H1 (cell line): ENCODE measurements around the gene CRY1. TPM values are rescaled to one million over a fixed set of nuclear protein-coding genes. Genes with fewer than 3 reads are reported as not detected.

ENCODE experiments used
- CTCF ChIA-PET: fragments of 300-600 bp; sonication (Branson Sonifier 250); formaldehyde crosslinking; loops from one replicate; lab custom pipeline; 2021; ENCODE audit not compliant: partially characterized antibody; lab: Charles Lee
- POLR2A ChIA-PET: fragments of 300-600 bp; sonication (Branson Sonifier 250); formaldehyde crosslinking; loops from one replicate; lab custom pipeline; 2021; ENCODE audit warnings: inconsistent platforms; ENCODE audit not compliant: partially characterized antibody; lab: Charles Lee
- DNase-seq, 2 experiments: peaks; one replicate each; pipeline versions ENCODE4 v3.0.0 to v3.0.0-alpha.2; 2010 to 2022; ENCODE audit warnings: low spot score in 2 of 2, low read depth in 1 of 2, mixed read lengths in 1 of 2
- FAIRE-seq: peaks from 2 replicates; lab custom pipeline; 2011; peaks lifted over from hg19 to GRCh38; lab: Jason Lieb, UNC
- H2AFZ ChIP-seq: 2 replicates; pipeline ENCODE4 v1.8.1; 2012; ENCODE audit warnings: low read length, inconsistent platforms
- H2AK5ac ChIP-seq: 2 replicates; pipeline ENCODE4 v1.6.1; 2013; ENCODE audit warnings: low read depth, low read length
- H2BK120ac ChIP-seq: replicated peaks from 2 replicates; pipeline ENCODE3; 2013; ENCODE audit warnings: low read depth, low read length, inconsistent platforms
- H2BK12ac ChIP-seq: 2 replicates; pipeline ENCODE4 v1.6.1; 2013; ENCODE audit warnings: low read depth, low read length
- H2BK15ac ChIP-seq: 2 replicates; pipeline ENCODE4 v1.6.1; 2013; ENCODE audit warnings: low read length
- H2BK20ac ChIP-seq: 2 replicates; pipeline ENCODE4 v1.6.1; 2013; ENCODE audit warnings: low read length
- H2BK5ac ChIP-seq: 2 replicates; pipeline ENCODE4 v1.6.1; 2013; ENCODE audit warnings: low read depth, low read length
- H3K14ac ChIP-seq: 2 replicates; pipeline ENCODE4 v1.6.1; 2013; ENCODE audit warnings: inconsistent platforms; ENCODE audit not compliant: insufficient read length
- H3K18ac ChIP-seq: 2 replicates; pipeline ENCODE4 v1.6.1; 2013; ENCODE audit warnings: low read length; ENCODE audit errors: extremely low read depth
- H3K23ac ChIP-seq: 2 replicates; pipeline ENCODE4 v1.6.1; 2013; ENCODE audit warnings: inconsistent platforms; ENCODE audit not compliant: insufficient read length
- H3K23me2 ChIP-seq: 2 replicates; pipeline ENCODE4 v1.6.1; 2013; ENCODE audit warnings: low read depth, low read length
- H3K27ac ChIP-seq: 2 replicates; pipeline ENCODE4 v1.6.1; 2011; ENCODE audit warnings: low read depth, low read length, inconsistent platforms
- H3K27me3 ChIP-seq, 4 experiments: replicated peaks in 1 of 4; 1 replicate in 1 of 4; 2 replicates in 3 of 4; pipeline versions ENCODE4 v1.6.1 to v1.8.1; 2011 to 2013; ENCODE audit warnings: low read length in 3 of 4, mild to moderate bottlenecking in 3 of 4, inconsistent platforms in 2 of 4, mixed read lengths in 2 of 4, moderate library complexity in 1 of 4; ENCODE audit not compliant: control insufficient read depth in 3 of 4, insufficient read depth in 3 of 4; ENCODE audit errors: extremely low read depth in 1 of 4
- H3K36me3 ChIP-seq, 4 experiments: 2 replicates each; pipeline versions ENCODE4 v1.6.1 to v1.8.1; 2011 to 2013; ENCODE audit warnings: mild to moderate bottlenecking in 4 of 4, low read length in 3 of 4, moderate library complexity in 2 of 4, control low read depth in 1 of 4, inconsistent platforms in 1 of 4; ENCODE audit not compliant: insufficient read depth in 4 of 4, control insufficient read depth in 2 of 4
- H3K4ac ChIP-seq: replicated peaks from 2 replicates; pipeline ENCODE3; 2013; ENCODE audit warnings: low read length, low read depth, mixed read lengths, inconsistent platforms; ENCODE audit not compliant: insufficient read length
- H3K4me1 ChIP-seq, 4 experiments: replicated peaks in 1 of 4; 1 replicate in 1 of 4; 2 replicates in 3 of 4; pipeline versions ENCODE4 v1.6.1 to v1.8.1; 2011 to 2013; ENCODE audit warnings: low read length in 3 of 4, inconsistent platforms in 2 of 4, mixed read lengths in 1 of 4; ENCODE audit not compliant: insufficient read depth in 4 of 4, control insufficient read depth in 3 of 4
- H3K4me2 ChIP-seq, 2 experiments: 2 replicates each; pipeline versions ENCODE4 v1.6.1 to v1.8.1; 2011 to 2013; ENCODE audit warnings: low read depth in 2 of 2, low read length in 2 of 2, control low read depth in 1 of 2, inconsistent platforms in 1 of 2, mild to moderate bottlenecking in 1 of 2; ENCODE audit not compliant: insufficient read depth in 1 of 2
- H3K4me3 ChIP-seq, 4 experiments: fragments of 200-600, 300-600 bp in 1 of 4; sonication (generic), shearing (Covaris generic), sonication (Bioruptor Twin) in 1 of 4; 2 replicates each; pipeline versions ENCODE4 v1.5.1 to v1.8.1; 2011 to 2016; ENCODE audit warnings: low read length in 4 of 4, low read depth in 3 of 4, control low read depth in 2 of 4, inconsistent platforms in 2 of 4, mild to moderate bottlenecking in 2 of 4, mixed read lengths in 1 of 4, moderate library complexity in 1 of 4; ENCODE audit not compliant: insufficient read depth in 2 of 4; ENCODE audit errors: extremely low read depth in 1 of 4
- H3K56ac ChIP-seq: replicated peaks from 2 replicates; pipeline ENCODE3; 2013; ENCODE audit warnings: low read depth, mild to moderate bottlenecking, mixed read lengths, low read length, inconsistent platforms; ENCODE audit not compliant: insufficient read length
- H3K79me1 ChIP-seq: 2 replicates; pipeline ENCODE4 v1.6.1; 2013; ENCODE audit warnings: low read depth, low read length, control low read depth
- H3K79me2 ChIP-seq, 2 experiments: 2 replicates each; pipeline versions ENCODE4 v1.6.1 to v1.8.1; 2012 to 2013; ENCODE audit warnings: low read length in 2 of 2, mild to moderate bottlenecking in 2 of 2, inconsistent platforms in 1 of 2; ENCODE audit not compliant: insufficient read depth in 2 of 2, control insufficient read depth in 1 of 2
- H3K9ac ChIP-seq, 4 experiments: replicated peaks in 1 of 4; 1 replicate in 1 of 4; 2 replicates in 3 of 4; pipeline versions ENCODE4 v1.6.1 to v1.8.1; 2011 to 2013; ENCODE audit warnings: low read depth in 3 of 4, low read length in 3 of 4, control low read depth in 2 of 4, mild to moderate bottlenecking in 2 of 4, moderate library complexity in 2 of 4, inconsistent platforms in 1 of 4; ENCODE audit errors: extremely low read depth in 1 of 4
- H3K9me3 ChIP-seq, 2 experiments: 2 replicates each; pipeline versions ENCODE4 v1.6.1 to v1.8.1; 2012 to 2013; ENCODE audit warnings: mild to moderate bottlenecking in 2 of 2, moderate library complexity in 2 of 2, control low read depth in 1 of 2, inconsistent platforms in 1 of 2, low read depth in 1 of 2, low read length in 1 of 2, mixed read lengths in 1 of 2; ENCODE audit not compliant: insufficient read depth in 2 of 2
- H4K20me1 ChIP-seq, 2 experiments: replicated peaks in 1 of 2; 2 replicates each; pipeline versions ENCODE3 to v1.8.1; 2011 to 2013; ENCODE audit warnings: inconsistent platforms in 2 of 2, low read length in 2 of 2, mild to moderate bottlenecking in 1 of 2; ENCODE audit not compliant: insufficient read depth in 2 of 2, control insufficient read depth in 1 of 2
- H4K5ac ChIP-seq: 2 replicates; pipeline ENCODE4 v1.6.1; 2013; ENCODE audit warnings: low read length, low read depth, mixed read lengths, inconsistent platforms; ENCODE audit not compliant: insufficient read length
- H4K8ac ChIP-seq: 2 replicates; pipeline ENCODE4 v1.8.0; 2013; ENCODE audit warnings: mild to moderate bottlenecking, moderate library complexity, low read length, inconsistent platforms; ENCODE audit not compliant: insufficient read depth; ENCODE audit errors: extremely low read depth
- H4K91ac ChIP-seq: replicated peaks from 2 replicates; pipeline ENCODE3; 2013; ENCODE audit warnings: low read length, mixed read lengths, inconsistent platforms; ENCODE audit not compliant: insufficient read length
- CBX5 ChIP-seq: fragments of 300-800, 300-1000 bp; sonication (generic); IDR thresholded peaks from 2 replicates; pipeline ENCODE4 v1.7.1; 2016; ENCODE audit warnings: antibody characterized with exemption, low read length, low read depth
- CBX8 ChIP-seq: fragments of 300-800, 300-1000 bp; sonication (generic); IDR thresholded peaks from 2 replicates; pipeline ENCODE4 v1.7.1; 2016; ENCODE audit warnings: low read depth, low read length, borderline replicate concordance
- HDAC2 ChIP-seq, 2 experiments: fragments of 300-600 bp in 1 of 2; sonication (generic) in 1 of 2; IDR thresholded peaks; 2 replicates each; pipeline ENCODE4 v1.6.1; 2011 to 2012; ENCODE audit warnings: low read depth in 2 of 2, low read length in 2 of 2, mild to moderate bottlenecking in 2 of 2, moderate library complexity in 2 of 2, borderline replicate concordance in 1 of 2, inconsistent platforms in 1 of 2
- KDM4A ChIP-seq: IDR thresholded peaks from one replicate; pipeline ENCODE4 v1.7.1; 2012; ENCODE audit warnings: low read depth, mild to moderate bottlenecking, moderate library complexity, low read length, inconsistent platforms; ENCODE audit not compliant: severe bottlenecking
- MAFK ChIP-seq: IDR thresholded peaks from 2 replicates; pipeline ENCODE4 v1.6.1; 2012; ENCODE audit warnings: low read depth, mild to moderate bottlenecking, improper control_type of control experiment, low read length
- PHF8 ChIP-seq: fragments of 200-600 bp; sonication (generic); conservative IDR thresholded peaks from 2 replicates; pipeline ENCODE4 v1.7.1; 2012; ENCODE audit warnings: low read depth, mild to moderate bottlenecking, inconsistent platforms, low read length, moderate library complexity
- POLR2AphosphoS5 ChIP-seq: IDR thresholded peaks from 2 replicates; pipeline ENCODE4 v1.6.1; 2011; ENCODE audit warnings: low read depth, low read length
- POU5F1 ChIP-seq: IDR thresholded peaks from 2 replicates; pipeline ENCODE4 v1.6.1; 2011; ENCODE audit warnings: low read depth, mild to moderate bottlenecking, low read length, moderate library complexity
- RAD21 ChIP-seq, 2 experiments: IDR thresholded peaks in 1 of 2; conservative IDR thresholded peaks in 1 of 2; 2 replicates each; pipeline ENCODE4 v1.6.1; 2011; ENCODE audit warnings: low read depth in 2 of 2, low read length in 2 of 2, improper control_type of control experiment in 1 of 2, inconsistent platforms in 1 of 2, mild to moderate bottlenecking in 1 of 2, moderate library complexity in 1 of 2
- RBBP5 ChIP-seq: IDR thresholded peaks from 2 replicates; pipeline ENCODE4 v1.7.1; 2012; ENCODE audit warnings: low read depth, mild to moderate bottlenecking, inconsistent platforms, low read length, moderate library complexity, borderline replicate concordance
- RNF2 ChIP-seq: fragments of 200-900, 300-1000 bp; sonication (generic); IDR thresholded peaks from 2 replicates; pipeline ENCODE4 v1.7.1; 2016; ENCODE audit warnings: borderline replicate concordance, low read depth, mild to moderate bottlenecking, antibody characterized with exemption, low read length; ENCODE audit not compliant: poor library complexity, severe bottlenecking; ENCODE audit errors: missing control alignments
- SIN3A ChIP-seq, 2 experiments: IDR thresholded peaks in 1 of 2; conservative IDR thresholded peaks in 1 of 2; 2 replicates each; pipeline ENCODE4 v1.6.1; 2011 to 2012; ENCODE audit warnings: low read length in 2 of 2, improper control_type of control experiment in 1 of 2, low read depth in 1 of 2, mild to moderate bottlenecking in 1 of 2
- SIRT6 ChIP-seq: IDR thresholded peaks from one replicate; pipeline ENCODE4 v1.7.1; 2012; ENCODE audit warnings: low read length, inconsistent platforms
- TAF1 ChIP-seq: IDR thresholded peaks from 2 replicates; pipeline ENCODE4 v1.6.1; 2011; ENCODE audit warnings: mild to moderate bottlenecking, low read depth, low read length
- polyA plus RNA-seq, 7 experiments: library from polyadenylated mRNA; depleted of rRNA in 3 of 7; stranded (reverse) in 5 of 7; unstranded in 2 of 7; fragments of >200 nt in 5 of 7; fragments of 200-250 nt in 2 of 7; gene quantifications; 1 replicate in 5 of 7; 2 replicates in 1 of 7; 4 replicates in 1 of 7; pipeline versions ENCODE4 v1.2.1 to v1.2.3, GENCODE V29; 2011 to 2013; ENCODE audit warnings: missing spikeins in 2 of 7, mixed read lengths in 2 of 7
- total RNA-seq: library from RNA; stranded (reverse); fragmentation: NEBNext Ultra II Directional; extraction: Animal tissue kit (Norgen Biotek cat#: 25700); gene quantifications from 2 replicates; pipeline ENCODE4 v1.2.1, GENCODE V29; 2021

CRY1 gene
- total and polyA plus RNA-seq, 2 of the 8 experiments (the other 6 are each of a cell fraction or from before 2014, with no cell fraction given) = 13.6 to 25.1 TPM

- no peak overlapping the region for H4K8ac ChIP-seq
- no peak overlapping the region for H3K56ac ChIP-seq
- H3K9ac ChIP-seq = no peak overlapping the region
- no peak overlapping the region for H3K18ac ChIP-seq
- H2BK5ac ChIP-seq = no peak overlapping the region
- no peak overlapping the region for H4K91ac ChIP-seq
- H3K4me1 ChIP-seq = no peaks in the 10 kb centered on the region
- H2BK20ac ChIP-seq = no peak overlapping the region
- H2BK120ac ChIP-seq = no peak overlapping the region
- no peak for DNase-seq
- H3K23ac ChIP-seq = no peak overlapping the region
- H2BK12ac ChIP-seq = no peak overlapping the region
- no peaks in the 10 kb centered on the region for H3K79me1 ChIP-seq
- H3K79me2 ChIP-seq = no peaks in the 10 kb centered on the region
- no peak overlapping the region for H3K4ac ChIP-seq
- H4K20me1 ChIP-seq = peaks cover 0 to 3% of the 10 kb centered on the region in 2 experiments
- no peaks in the 10 kb centered on the region for H3K23me2 ChIP-seq
- peaks cover 0 to 11% (median 0%) of the 10 kb centered on the region in 4 experiments; a peak in 3 of 8 replicates for H3K36me3 ChIP-seq
- H3K27ac ChIP-seq = no peak overlapping the region
- no peak overlapping the region for H4K5ac ChIP-seq
- no peaks in the 10 kb centered on the region for H3K9me3 ChIP-seq
- H2AK5ac ChIP-seq = no peak overlapping the region
- TF ChIP-seq PHF8 (no peak), CBX5 (no peak), HDAC2 (IDR thresholded peaks at IDR 0.05; ENCODE audit: borderline replicate concordance in 1 of 2, low read depth in 2 of 2, low read length in 2 of 2) (no peak), KDM4A (no peak), POU5F1 (no peak), SIN3A (conservative IDR thresholded peaks at IDR 0.05 in 1 of 2, IDR thresholded peaks at IDR 0.05 in 1 of 2; ENCODE audit: low read depth in 1 of 2, low read length in 2 of 2) (no peak), POLR2AphosphoS5 (no peak), TAF1 (no peak), RBBP5 (no peak), RNF2 (no peak), CBX8 (no peak), MAFK (no peak), SIRT6 (no peak), RAD21 (IDR thresholded peaks at IDR 0.05 in 1 of 2, conservative IDR thresholded peaks at IDR 0.05 in 1 of 2; ENCODE audit: low read depth in 2 of 2, low read length in 2 of 2) (no peak)
- no peak overlapping the region for H3K14ac ChIP-seq
- FAIRE-seq = no peak
- POLR2A ChIA-PET = no interaction called here
- CTCF ChIA-PET = no interaction called here
- H2BK15ac ChIP-seq = no peak overlapping the region
- no peak overlapping the region for H3K4me3 ChIP-seq
- H3K27me3 ChIP-seq = no peaks in the 10 kb centered on the region
- H3K4me2 ChIP-seq = no peak overlapping the region
- no peak overlapping the region for H2AFZ ChIP-seq
Measured at GRCh38 chr12:106973545-106973944, 119.8 kb downstream of the CRY1 start.
